Karpas-422 (cell line): ENCODE data around the gene OSBP2. TPM values are rescaled to one million over a fixed set of nuclear protein-coding genes. Genes with fewer than 3 reads are reported as not detected.

Experiments used
- DNase-seq: peaks from one replicate; pipeline ENCODE4 v3.0.0-alpha.2; 2015
- H2AFZ ChIP-seq: fragments of 200-600 bp; sonication (generic); 2 replicates; pipeline ENCODE4 v1.6.1; 2014; ENCODE audit warnings: antibody characterized with exemption, low read length, mixed read lengths
- H3K27ac ChIP-seq: fragments of 200-600 bp; sonication (generic); 2 replicates; pipeline ENCODE4 v1.5.1; 2014; ENCODE audit warnings: mild to moderate bottlenecking, low read length, moderate library complexity
- H3K27me3 ChIP-seq: fragments of 200-600 bp; sonication (generic); 2 replicates; pipeline ENCODE4 v1.6.1; 2014; ENCODE audit warnings: low read length, mixed read lengths
- H3K36me3 ChIP-seq: fragments of 200-600 bp; sonication (generic); 2 replicates; pipeline ENCODE4 v1.6.1; 2014; ENCODE audit warnings: low read length, mixed read lengths; ENCODE audit not compliant: insufficient read depth
- H3K4me1 ChIP-seq: fragments of 200-600 bp; sonication (generic); 2 replicates; pipeline ENCODE4 v1.6.1; 2014; ENCODE audit warnings: mild to moderate bottlenecking, low read length, mixed read lengths
- H3K4me2 ChIP-seq: fragments of 200-600 bp; sonication (generic); 2 replicates; pipeline ENCODE4 v1.6.1; 2014; ENCODE audit warnings: low read length, low read depth, mild to moderate bottlenecking; ENCODE audit not compliant: poor library complexity, severe bottlenecking
- H3K4me3 ChIP-seq: fragments of 200-600 bp; sonication (generic); 2 replicates; pipeline ENCODE4 v1.5.1; 2014; ENCODE audit warnings: mild to moderate bottlenecking, antibody characterized with exemption, low read length, mixed read lengths
- H3K79me2 ChIP-seq: fragments of 200-600 bp; sonication (generic); 2 replicates; pipeline ENCODE4 v1.6.1; 2014; ENCODE audit warnings: mild to moderate bottlenecking, low read length, mixed read lengths
- H3K9ac ChIP-seq: fragments of 200-600 bp; sonication (generic); 2 replicates; pipeline ENCODE4 v1.6.0; 2014; ENCODE audit warnings: low read length
- H3K9me2 ChIP-seq: fragments of 200-600 bp; sonication (generic), shearing (Covaris generic); replicated peaks from 2 replicates; pipeline ENCODE4 v1.6.0; 2014; ENCODE audit warnings: mild to moderate bottlenecking, low read length, moderate library complexity; ENCODE audit not compliant: insufficient read depth
- H3K9me3 ChIP-seq: fragments of 300-700, 200-600 bp; sonication (generic); 2 replicates; pipeline ENCODE4 v1.6.1; 2014; ENCODE audit warnings: low read length, mixed read lengths
- H4K20me1 ChIP-seq: fragments of 200-600 bp; sonication (generic); 2 replicates; pipeline ENCODE4 v1.6.1; 2014; ENCODE audit warnings: mild to moderate bottlenecking, antibody characterized with exemption, low read length, low read depth; ENCODE audit not compliant: insufficient read depth
- total RNA-seq: library from RNA; depleted of rRNA; stranded (reverse); fragments of >200 nt; shearing (Covaris generic); gene quantifications from 2 replicates; pipeline ENCODE4 v1.2.3, GENCODE V29; 2014; ENCODE audit warnings: low replicate concordance

Gene OSBP2
- total RNA-seq, 1 experiment from 2014 or later: 0.07 TPM

DNA sequence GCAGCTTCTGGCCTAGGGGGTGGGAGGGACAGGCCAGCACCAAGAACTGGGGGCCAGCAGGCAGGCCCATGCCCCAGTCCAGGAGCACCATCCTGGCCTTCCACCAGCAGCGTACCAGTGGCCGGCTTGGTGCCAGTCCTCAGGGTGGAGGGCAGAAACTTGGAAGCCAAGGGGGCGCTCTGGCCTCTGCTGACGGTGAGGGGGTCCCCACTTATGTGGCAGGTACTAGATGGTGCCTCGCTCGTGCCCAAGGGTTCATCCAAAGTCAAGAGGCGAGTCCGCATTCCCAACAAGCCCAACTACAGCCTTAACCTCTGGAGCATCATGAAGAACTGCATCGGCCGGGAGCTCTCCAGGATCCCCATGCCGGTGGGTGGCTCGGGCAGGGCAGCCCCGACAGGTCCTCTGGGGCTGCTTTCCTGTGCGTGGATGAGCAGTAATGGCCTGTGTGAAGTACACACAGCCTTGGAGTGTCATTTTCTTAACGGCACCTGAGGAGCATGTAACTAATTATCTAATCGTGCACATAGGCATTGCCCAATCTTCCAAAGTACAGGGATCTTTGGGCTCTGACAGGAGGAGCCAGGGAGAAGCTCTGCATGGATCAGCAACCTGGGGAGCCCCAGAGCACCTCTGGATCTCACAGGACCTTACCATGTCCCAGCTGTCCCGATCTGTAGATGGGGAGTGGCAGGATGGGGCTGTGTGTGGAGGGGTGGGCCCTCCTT lies 194.8 kb downstream of the OSBP2 start:
- no peak overlapping the region for H3K4me3 ChIP-seq
- no peak overlapping the region for H3K9ac ChIP-seq
- no peak overlapping the region for H3K4me2 ChIP-seq

DNA sequence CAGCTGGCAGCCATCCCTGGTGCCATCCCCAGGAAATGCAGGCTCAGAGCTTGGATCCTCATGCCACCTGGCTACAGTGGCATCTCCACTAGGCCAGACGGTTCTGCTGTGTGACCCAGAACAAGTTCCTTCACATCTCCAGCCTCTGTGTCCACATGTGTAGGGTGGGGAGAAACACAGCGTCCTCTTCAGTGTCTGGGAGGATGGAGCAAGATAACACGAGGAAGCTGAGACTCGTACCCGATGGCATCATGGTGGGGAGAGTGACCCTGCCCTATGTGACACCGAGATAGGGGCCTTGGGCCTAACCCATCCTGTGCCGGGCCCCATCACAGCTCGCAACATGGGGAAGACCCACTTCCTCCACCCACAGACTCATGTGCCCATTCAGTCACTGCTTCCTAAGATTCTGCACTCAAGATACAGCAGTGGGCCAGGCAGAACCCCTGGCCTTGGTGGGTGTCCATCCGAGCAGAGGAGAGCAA lies 195.4 kb downstream of the OSBP2 start:
- DNase-seq: no peak
- Histone ChIP-seq H2AFZ (no peak overlapping the region), H4K20me1 (no peaks in the 10 kb centered on the region), H3K79me2 (no peaks in the 10 kb centered on the region), H3K9me2 (no peaks in the 10 kb centered on the region), H3K27me3 (no peaks in the 10 kb centered on the region), H3K4me2 (no peak overlapping the region), H3K27ac (no peak overlapping the region), H3K36me3 (no peaks in the 10 kb centered on the region), H3K9me3 (no peaks in the 10 kb centered on the region), H3K4me1 (no peaks in the 10 kb centered on the region), H3K4me3 (no peak overlapping the region), H3K9ac (no peak overlapping the region)

More for the DNA sequence above, 194.8 kb downstream of the OSBP2 start:
- Histone ChIP-seq H3K27ac (no peak overlapping the region), H3K27me3 (no peaks in the 10 kb centered on the region), H2AFZ (no peak overlapping the region), H3K4me1 (no peaks in the 10 kb centered on the region), H4K20me1 (no peaks in the 10 kb centered on the region), H3K79me2 (no peaks in the 10 kb centered on the region), H3K36me3 (no peaks in the 10 kb centered on the region), H3K9me3 (no peaks in the 10 kb centered on the region), H3K9me2 (no peaks in the 10 kb centered on the region)
- no peak for DNase-seq

DNA sequence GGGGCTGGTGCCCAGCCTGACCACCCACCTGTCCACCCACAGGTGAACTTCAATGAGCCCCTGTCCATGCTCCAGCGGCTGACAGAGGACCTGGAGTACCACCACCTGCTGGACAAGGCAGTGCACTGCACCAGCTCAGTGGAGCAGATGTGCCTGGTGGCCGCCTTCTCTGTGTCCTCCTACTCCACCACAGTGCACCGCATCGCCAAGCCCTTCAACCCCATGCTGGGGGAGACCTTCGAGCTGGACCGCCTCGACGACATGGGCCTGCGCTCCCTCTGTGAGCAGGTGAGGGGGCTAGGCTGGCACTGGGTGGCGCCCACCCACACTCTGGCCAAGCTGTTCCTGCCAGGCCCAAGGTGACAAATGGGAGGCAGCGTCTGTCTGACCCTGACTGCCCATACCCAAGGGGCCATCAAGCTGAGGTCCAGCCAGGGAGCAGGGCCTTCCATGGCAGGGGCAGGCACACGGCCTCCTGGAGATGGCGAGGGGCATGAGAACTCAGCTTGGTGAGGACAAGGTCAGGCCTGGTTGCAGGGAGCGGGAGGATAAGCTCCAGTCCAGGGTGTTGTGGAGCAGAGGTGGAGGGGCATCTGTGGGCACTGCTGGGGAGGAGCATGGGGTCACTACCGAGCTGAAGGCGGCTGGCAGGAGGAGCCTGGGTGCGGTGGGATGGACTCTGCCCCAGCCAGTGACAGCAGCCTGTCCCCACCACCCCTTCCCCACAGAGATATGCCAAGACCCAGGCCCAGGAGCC lies 196.2 kb downstream of the OSBP2 start:
- no peaks in the 10 kb centered on the region for H3K36me3 ChIP-seq
- no peak overlapping the region for H3K4me2 ChIP-seq
- no peaks in the 10 kb centered on the region for H3K27me3 ChIP-seq
- no peak overlapping the region for H2AFZ ChIP-seq
- no peaks in the 10 kb centered on the region for H3K9me2 ChIP-seq
- peak; percentile 68 for DNase-seq
- H3K9ac ChIP-seq: no peak overlapping the region
- no peaks in the 10 kb centered on the region for H4K20me1 ChIP-seq
- no peak overlapping the region for H3K4me3 ChIP-seq
- no peaks in the 10 kb centered on the region for H3K79me2 ChIP-seq
- no peak overlapping the region for H3K27ac ChIP-seq
- H3K9me3 ChIP-seq: no peaks in the 10 kb centered on the region
- H3K4me1 ChIP-seq: no peaks in the 10 kb centered on the region

DNA sequence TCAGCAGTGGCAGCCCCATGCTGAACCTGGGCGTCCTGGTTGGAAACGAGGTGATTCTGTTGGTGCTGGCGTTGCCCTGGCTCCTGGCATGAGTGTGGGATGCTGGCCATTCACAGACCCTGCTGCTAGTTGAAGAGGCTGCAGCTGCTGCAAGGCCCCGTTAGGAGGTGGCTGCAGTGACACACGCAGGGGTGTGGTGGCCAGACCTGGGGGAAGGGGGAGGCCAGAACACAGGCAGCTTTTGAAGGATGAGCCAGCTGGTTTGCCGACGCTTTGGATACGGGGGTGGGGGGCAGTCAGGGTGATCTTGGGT lies 196.7 kb downstream of the OSBP2 start:
- H3K4me3 ChIP-seq: no peak overlapping the region
- no peaks in the 10 kb centered on the region for H3K36me3 ChIP-seq
- no peaks in the 10 kb centered on the region for H3K79me2 ChIP-seq
- DNase-seq: no peak
- H3K9ac ChIP-seq: no peak overlapping the region
- H3K4me2 ChIP-seq: no peak overlapping the region
- H2AFZ ChIP-seq: no peak overlapping the region
- no peak overlapping the region for H3K27ac ChIP-seq
- no peaks in the 10 kb centered on the region for H3K9me2 ChIP-seq
- no peaks in the 10 kb centered on the region for H3K4me1 ChIP-seq
- no peaks in the 10 kb centered on the region for H4K20me1 ChIP-seq
- H3K9me3 ChIP-seq: no peaks in the 10 kb centered on the region
- no peaks in the 10 kb centered on the region for H3K27me3 ChIP-seq

DNA sequence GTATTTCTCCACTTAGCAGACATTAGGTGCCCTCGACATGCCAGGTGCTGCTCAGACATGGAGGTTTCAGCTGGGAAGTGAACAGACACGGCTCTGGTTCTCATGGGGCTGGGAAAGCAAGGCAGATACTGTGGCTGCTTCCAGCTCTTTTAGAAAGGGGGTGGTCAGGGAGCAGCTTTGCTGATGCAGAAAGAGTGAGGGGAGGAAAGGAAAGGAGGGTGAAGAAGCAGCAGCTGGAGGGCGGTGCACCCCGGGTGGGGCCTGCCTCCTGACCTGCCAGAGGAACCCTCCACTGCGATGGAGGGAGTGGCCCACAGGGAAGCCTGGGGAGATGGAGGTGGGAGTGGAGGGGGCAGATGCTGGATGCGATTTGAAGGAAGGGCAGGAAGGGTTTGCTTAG lies 197.1 kb downstream of the OSBP2 start:
- no peak overlapping the region for H2AFZ ChIP-seq

DNA sequence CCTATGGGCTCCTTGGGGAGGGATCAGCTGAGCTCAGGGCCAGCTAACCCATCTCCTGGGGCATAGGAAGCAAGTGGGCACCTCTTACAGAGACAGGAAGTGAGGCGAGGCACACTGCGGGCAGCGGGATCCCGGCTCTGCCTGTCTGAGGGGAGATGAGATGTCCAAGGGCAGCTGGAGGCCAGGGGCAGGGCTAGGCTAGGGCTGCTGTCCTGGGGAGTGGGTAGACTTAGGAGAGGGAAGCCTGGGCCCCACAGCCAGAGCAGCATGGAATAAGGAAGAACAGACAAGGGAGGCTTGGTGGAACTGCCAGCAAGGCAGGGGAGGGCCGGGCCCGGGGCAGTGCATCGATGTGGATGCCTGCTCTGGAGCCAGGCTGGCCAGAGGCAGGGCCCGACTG lies 197.6 kb downstream of the OSBP2 start:
- H3K4me2 ChIP-seq: no peak overlapping the region
- H3K27ac ChIP-seq: no peak overlapping the region
- DNase-seq: no peak
- no peaks in the 10 kb centered on the region for H3K79me2 ChIP-seq
- no peak overlapping the region for H3K4me3 ChIP-seq
- H3K36me3 ChIP-seq: no peaks in the 10 kb centered on the region
- H2AFZ ChIP-seq: no peak overlapping the region
- no peaks in the 10 kb centered on the region for H3K9me2 ChIP-seq
- H3K4me1 ChIP-seq: no peaks in the 10 kb centered on the region
- no peaks in the 10 kb centered on the region for H3K27me3 ChIP-seq
- no peaks in the 10 kb centered on the region for H4K20me1 ChIP-seq
- no peak overlapping the region for H3K9ac ChIP-seq
- H3K9me3 ChIP-seq: no peaks in the 10 kb centered on the region

More for the DNA sequence above, 197.1 kb downstream of the OSBP2 start:
- H3K4me1 ChIP-seq: no peaks in the 10 kb centered on the region
- H3K4me2 ChIP-seq: no peak overlapping the region
- DNase-seq: no peak
- no peaks in the 10 kb centered on the region for H3K27me3 ChIP-seq
- no peaks in the 10 kb centered on the region for H3K36me3 ChIP-seq
- no peaks in the 10 kb centered on the region for H3K79me2 ChIP-seq
- H3K9me3 ChIP-seq: no peaks in the 10 kb centered on the region
- H3K9ac ChIP-seq: no peak overlapping the region
- H3K9me2 ChIP-seq: no peaks in the 10 kb centered on the region
- H3K27ac ChIP-seq: no peak overlapping the region
- H4K20me1 ChIP-seq: no peaks in the 10 kb centered on the region
- no peak overlapping the region for H3K4me3 ChIP-seq

DNA sequence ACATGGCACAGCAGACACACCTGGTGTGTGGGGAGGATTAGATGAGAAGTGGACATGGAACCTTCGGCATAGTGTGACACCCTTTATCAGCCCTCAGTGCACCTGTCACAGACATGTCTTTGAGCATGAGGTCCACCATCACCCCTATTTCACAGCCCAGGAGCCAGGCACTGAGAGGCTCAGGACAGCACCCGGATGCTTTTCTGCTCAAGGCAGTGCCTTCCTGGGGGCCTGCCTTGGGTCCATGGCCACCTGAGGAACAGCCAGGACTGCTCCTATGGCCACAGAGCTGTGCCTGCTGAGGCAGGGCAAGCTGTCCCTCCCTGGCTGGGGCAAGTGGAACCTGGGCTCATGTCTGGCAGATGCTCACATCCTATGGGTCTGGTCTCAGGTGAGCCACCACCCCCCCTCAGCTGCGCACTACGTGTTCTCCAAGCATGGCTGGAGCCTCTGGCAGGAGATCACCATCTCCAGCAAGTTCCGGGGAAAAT lies 198.1 kb downstream of the OSBP2 start:
- no peaks in the 10 kb centered on the region for H3K79me2 ChIP-seq
- no peaks in the 10 kb centered on the region for H3K4me1 ChIP-seq
- H3K9me3 ChIP-seq: no peaks in the 10 kb centered on the region
- no peak overlapping the region for H3K4me2 ChIP-seq
- no peak for DNase-seq
- H3K36me3 ChIP-seq: no peaks in the 10 kb centered on the region
- H3K27ac ChIP-seq: no peak overlapping the region
- no peaks in the 10 kb centered on the region for H3K9me2 ChIP-seq
- no peaks in the 10 kb centered on the region for H3K27me3 ChIP-seq
- H2AFZ ChIP-seq: no peak overlapping the region
- no peak overlapping the region for H3K4me3 ChIP-seq
- no peak overlapping the region for H3K9ac ChIP-seq
- no peaks in the 10 kb centered on the region for H4K20me1 ChIP-seq

DNA sequence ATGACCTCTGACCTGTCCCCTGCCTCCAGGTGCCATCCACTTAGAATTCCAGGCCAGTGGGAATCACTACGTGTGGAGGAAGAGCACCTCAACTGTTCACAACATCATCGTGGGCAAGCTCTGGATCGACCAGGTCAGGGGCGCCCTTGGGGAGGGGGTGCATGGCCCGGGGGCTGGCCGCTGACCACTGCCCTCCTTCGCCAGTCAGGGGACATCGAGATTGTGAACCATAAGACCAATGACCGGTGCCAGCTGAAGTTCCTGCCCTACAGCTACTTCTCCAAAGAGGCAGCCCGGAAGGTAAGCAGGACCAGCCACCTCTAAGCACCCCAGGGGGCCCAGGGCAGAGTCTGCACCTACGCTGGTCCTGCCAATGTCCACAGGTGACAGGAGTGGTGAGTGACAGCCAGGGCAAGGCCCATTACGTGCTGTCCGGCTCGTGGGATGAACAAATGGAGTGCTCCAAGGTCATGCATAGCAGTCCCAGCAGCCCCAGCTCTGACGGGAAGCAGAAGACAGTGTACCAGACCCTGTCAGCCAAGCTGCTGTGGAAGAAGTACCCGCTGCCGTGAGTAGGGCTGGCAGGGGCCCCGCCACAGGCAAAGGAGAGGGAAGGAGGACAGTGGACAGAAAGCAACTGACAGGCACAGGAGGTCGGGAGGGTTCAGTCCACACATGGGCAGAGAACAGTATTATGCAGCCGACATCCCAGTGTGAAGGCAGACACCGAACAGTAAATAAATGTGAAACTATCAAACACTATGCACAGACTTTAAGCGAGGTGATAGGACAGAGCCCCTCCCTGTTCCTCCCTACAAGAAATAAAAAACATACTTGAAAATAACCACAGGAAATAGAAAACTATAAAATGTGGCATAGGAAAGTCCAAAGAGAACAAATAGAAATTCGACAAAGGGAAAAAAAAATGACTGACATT lies 199.0 kb downstream of the OSBP2 start:
- Histone ChIP-seq H3K36me3 (no peaks in the 10 kb centered on the region), H3K79me2 (no peaks in the 10 kb centered on the region), H3K4me1 (no peaks in the 10 kb centered on the region), H3K4me2 (no peak overlapping the region), H3K9me3 (no peaks in the 10 kb centered on the region), H2AFZ (no peak overlapping the region), H4K20me1 (no peaks in the 10 kb centered on the region), H3K9me2 (no peaks in the 10 kb centered on the region), H3K9ac (no peak overlapping the region), H3K27me3 (no peaks in the 10 kb centered on the region), H3K4me3 (no peak overlapping the region), H3K27ac (no peak overlapping the region)
- DNase-seq: no peak
